ENCODE results near the gene STIP1.

Gene STIP1

DNA sequence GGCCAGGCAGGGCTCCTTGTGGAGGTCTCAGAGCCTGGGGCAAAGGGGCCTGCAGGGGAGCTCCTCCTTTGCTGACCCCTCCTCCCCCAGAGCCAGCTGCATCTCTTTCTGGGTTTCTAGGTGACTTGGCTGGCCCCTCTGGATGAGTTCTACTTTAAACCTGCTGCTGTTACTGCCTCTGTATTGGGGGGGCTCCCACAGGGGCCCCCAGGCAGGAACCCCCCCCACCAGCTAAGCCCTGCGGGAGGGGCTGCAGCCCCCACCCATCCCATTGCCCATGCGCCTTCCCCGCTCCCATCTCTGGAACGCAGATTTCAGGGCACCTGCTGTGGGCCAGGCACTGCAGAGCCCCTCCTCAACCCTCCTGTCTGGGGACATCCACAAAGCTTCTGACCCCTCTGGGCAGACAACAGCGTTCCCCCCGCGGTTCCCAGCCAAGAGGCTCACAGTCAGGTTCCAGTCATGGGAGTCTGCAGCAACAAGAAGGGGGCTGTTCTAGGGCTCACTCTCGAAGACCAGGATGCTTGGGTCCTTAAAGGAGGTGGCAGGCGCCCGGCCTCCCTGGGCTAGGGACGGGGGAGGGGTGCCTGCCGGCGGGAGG, 64.5 kb downstream of the STIP1 start:
- no peak for DNase-seq (ENCODE audit: low spot score)

DNA sequence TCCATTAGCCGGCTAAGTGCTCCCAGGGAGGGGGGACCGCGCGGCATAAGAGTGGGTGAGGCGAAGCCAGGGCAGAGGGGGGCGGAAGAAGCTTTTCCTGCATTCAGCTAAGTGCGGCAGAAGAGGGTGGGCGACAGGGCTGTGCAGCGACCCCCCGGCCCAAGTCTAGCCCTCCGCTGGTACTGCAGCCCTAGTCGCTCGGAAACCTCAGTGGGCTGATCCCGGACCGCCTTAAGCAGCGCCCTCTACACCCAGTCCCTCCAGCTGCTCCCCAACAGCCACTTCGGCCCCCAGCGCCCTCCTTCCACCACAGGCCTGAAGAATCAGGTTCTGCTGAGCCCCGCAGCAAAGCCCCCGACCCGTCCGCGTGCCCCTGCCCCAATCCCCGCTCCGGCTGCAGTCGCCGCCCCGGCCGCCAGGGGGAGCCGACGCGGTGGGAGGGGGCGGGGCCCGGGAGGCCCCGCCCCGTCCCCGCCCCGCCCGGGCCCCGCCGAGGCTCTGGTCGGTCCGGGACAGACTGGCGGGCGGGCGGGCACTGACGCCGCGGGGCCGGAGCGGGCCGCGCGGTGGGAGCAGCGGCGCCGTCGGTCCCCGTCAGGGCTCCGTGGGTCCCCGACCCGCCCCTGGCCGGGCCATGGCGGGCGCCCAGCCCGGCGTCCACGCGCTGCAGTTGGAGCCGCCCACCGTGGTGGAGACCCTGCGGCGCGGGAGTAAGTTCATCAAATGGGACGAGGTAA, 65.2 kb downstream of the STIP1 start, which contains the start of gene PLCB3:
Gene PLCB3 (plus strand): TSS at position 515 of the 737 bp plus-strand sequence. CDS start 120 bp downstream, at position 635.
- DNase-seq (ENCODE audit: low spot score): peak; percentile 59

DNA sequence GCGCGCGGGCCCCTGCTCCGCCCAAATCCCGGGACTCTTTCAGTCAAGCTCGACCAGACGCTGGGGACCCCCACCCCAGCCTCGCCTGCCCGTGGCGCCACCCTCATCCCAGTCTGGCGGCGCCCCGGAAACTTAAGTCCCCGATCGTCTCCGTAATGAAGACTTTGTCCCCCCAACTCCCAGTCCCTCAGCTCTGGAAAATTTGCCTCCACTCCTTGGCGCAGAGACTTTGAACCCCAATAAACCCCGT, 65.7 kb downstream of the STIP1 start:
- peak; percentile 49 for DNase-seq (ENCODE audit: low spot score)

DNA sequence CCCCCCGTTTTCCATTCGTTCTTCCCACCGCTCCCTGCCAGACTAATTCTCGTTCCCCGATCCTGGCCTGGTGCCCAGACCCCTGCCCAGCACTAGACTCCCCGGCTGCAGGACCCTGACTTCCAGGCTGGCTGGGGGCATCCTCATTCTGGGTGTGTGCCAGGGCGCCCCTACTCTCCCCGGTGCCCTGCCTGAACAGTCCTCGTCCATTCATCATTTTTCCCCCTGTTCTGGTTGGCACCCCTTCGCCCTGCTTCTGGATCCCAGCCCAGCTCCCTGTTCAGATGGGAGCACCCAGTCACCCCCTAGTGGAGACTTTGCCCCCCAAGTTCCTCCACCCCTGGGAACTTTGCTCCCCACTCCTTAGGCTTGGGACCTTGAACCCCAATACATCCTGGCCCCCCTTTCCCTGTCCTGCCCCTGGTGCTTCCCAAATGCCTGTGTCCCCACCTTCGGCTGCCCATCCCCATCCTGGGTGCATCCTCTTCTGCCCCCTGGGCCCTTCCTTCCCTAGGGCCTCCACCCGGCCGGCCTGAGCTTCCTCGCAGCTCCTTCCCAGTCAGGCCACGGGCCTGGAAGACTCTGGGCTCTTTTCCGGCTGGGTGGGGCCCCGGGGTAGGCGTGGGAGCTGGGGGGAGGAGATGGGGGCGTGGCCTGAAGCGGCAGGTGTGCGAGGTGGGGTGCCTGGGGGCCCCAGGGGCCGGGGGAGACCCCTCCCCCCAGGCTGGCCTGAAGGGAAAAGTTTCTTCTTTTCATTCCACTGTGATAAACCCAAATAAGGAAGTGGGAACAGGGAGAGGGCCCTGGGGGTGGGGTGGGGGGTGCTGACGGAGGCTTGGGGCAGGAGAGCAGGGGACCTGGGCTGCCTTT, 66.3 kb downstream of the STIP1 start:
- peak; percentile 75 for DNase-seq (ENCODE audit: low spot score)

DNA sequence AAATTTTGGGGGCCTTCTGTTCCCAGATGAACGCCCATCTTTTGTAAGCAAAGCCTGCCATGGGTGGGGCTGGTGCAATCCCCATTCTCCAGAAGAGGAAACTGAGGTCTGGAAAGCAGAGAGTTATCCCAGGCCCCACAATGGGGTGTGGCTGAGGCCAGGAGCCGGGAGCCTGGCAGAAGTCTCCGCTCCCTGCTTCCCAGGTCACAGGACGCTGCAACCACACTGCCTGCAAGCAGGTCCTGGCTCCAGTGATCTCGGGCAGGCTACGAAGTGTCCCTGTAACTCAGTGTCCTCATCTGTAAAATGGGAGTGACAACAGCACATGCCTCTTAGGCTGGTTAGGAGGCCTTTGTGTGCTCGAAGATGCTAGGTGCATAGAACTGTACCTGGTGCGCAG, 67.1 kb downstream of the STIP1 start:
- no peak for DNase-seq (ENCODE audit: low spot score)

DNA sequence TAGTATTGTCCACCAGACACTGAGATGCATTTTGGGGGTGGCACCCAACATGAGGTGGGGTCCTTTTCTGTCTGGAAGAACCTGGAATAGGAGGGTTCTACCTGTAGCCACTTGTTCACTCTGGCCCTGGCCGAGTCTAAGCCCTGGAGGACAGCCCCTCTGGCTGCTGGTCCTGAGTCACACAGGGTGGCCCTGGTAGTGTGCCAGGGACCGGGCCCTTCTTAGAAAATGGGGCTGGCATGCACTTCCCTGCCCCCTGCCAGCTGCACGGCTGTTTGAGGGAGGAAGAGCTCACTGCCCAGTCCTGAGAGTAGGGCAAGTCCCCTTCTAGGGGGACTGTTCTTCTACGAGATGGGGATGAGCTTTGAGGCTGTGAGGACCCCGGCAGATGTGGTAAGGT, 67.5 kb downstream of the STIP1 start:
- DNase-seq (ENCODE audit: low spot score): no peak
